GM18508 (cell line): ENCODE results near the gene MKRN3.

Experiments
- ATAC-seq: cut with Tn5 transposase; IDR thresholded peaks from one replicate; pipeline ENCODE4 v1.9.1; 2021; ENCODE audit warnings: moderate number of reproducible peaks; ENCODE audit not compliant: insufficient read depth, unreplicated experiment

The MKRN3 gene

DNA sequence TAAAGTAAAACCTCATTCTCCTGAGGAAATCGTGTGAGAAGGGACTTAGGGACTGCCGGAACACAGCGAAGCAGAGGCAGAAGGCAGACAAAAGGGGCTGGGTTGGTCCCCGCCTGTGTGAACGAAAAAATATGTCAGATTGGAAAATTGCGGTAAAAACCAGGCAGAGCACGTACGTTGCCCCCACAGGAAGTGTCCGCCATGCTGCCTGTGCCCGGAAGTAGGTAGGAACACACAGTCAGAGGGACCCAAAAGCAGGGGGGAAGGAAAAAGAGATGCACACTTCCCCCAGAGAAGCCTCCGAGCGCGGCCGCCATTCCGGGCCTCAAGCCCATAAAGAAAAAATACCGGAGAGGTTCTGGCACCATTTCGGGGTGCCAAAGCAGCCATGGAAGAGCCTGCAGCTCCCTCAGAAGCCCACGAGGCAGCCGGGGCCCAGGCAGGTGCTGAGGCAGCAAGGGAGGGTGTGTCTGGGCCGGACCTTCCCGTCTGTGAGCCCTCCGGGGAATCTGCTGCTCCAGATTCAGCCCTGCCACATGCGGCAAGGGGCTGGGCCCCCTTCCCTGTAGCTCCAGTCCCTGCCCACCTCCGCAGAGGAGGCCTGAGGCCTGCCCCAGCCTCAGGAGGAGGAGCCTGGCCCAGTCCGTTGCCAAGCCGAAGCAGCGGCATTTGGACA is at the start of gene MKRN3:
Gene MKRN3, plus strand, starts transcription at position 280 of the 676 bp plus-strand sequence. Its CDS starts 109 bp downstream, at position 389.
- ATAC-seq, result peak; percentile 36

DNA sequence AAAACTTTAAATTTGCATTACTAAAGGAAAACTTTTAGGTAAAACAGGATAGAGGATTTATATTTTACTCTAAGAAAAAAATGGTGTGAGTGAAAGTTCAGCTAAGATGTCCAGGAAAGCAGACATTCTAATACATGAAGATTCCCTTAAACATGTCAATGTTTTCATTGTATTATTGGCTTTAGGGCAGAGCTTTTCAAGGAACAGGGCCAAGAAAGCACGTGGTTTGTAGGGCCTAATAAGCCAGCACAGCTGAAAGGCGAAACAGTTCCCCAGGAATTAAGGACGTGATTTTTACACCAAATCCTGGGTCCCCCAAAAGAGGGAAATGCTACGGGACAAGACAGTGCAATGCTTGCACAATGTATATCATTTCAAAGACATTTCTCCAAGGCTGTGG is 48.6 kb upstream of the MKRN3 start:
- ATAC-seq, result no peak

DNA sequence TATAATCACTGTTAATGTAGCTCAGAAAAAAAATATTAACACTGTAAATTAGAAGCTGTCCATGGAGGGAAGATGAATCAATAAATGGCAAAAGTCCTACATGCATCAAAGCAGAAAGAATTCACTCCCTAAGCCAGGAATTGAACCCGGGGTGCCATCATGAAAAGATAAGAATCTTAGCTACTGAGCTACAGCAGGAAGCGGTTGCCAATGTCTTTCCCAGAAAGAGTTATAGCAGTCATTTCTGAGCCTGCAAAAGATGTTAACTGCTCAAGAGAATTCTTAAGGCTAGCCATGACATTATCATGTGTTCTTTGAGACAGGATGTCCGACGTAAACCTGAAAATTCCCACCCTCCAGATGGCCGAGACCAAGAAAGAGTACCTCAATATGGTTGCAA is 47.4 kb upstream of the MKRN3 start:
- no peak for ATAC-seq

DNA sequence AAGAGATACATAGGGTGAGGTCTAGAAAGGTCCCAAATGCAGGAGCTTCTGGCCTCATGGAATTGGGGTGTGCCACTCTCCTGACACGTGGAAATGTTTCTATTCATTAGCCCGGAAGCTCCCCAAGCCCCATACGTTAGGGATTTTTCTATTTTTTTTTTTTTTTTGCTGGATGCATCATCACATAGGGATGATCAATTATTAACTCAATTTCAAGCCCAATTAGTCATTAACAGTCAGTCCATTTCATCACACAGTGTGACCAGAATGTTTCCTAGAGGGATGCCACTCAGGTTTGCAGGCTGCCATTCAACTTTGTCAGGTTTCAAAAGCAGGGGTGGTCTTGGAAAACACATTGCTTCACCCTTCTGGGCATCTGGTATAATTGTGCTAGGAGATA is 40.7 kb upstream of the MKRN3 start:
- no peak for ATAC-seq

DNA sequence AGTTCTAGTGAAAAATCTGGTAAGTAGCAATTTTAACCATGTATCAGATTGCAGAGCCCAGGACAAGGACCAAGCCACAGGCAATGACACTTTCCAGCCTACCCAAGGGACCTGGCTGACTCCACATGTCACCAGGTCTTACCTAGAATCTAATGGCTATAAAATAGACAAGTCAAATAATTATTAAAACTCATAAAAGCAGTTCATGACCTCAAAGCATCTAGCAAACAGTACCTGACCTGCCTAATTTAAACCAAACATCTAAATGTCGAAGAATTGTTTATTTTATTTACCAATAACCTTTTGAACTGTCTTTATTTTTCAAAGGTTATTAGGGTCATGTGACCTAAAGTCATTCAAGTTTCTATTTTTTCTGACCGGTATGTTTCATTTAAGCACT is 35.6 kb upstream of the MKRN3 start:
- ATAC-seq, result no peak

DNA sequence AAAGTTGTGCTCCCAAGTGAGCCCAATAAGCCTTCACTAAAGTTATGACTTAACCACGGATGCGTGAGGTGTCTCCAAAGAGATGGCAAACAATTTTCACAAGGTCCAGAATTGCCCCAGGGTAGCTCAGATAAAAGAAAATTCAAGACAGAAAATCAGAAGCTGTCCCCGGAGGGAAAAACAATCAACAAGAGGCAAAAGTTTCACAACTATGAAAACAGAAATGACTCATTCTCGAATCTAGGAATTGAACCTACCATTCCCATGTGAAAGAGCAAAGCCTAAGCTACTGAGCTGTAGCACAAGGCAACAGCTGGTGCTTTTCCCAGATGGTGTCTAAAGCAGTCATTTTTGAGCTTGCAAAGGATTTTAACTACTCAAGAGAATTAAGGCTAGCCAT is 33.5 kb upstream of the MKRN3 start:
- ATAC-seq, result no peak

DNA sequence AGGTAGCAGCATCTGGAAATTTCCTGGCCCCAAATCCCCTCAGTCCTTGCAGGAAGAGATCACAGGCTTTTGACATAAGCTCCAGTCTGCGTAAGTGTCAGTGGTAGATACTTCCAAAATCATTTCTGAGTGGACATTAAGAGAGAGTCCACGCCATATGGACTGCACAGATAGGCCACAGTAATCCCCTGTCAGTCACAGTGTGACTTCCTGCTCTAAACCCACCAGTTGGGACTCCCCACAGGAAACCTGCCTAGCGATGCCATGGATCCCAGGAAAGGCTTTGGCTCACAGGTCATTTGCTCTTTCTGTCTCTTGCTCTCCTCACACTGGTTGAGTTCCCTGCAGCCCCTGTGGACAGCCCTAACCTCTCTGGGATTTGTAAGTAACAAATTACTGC is 28.8 kb upstream of the MKRN3 start:
- no peak for ATAC-seq

DNA sequence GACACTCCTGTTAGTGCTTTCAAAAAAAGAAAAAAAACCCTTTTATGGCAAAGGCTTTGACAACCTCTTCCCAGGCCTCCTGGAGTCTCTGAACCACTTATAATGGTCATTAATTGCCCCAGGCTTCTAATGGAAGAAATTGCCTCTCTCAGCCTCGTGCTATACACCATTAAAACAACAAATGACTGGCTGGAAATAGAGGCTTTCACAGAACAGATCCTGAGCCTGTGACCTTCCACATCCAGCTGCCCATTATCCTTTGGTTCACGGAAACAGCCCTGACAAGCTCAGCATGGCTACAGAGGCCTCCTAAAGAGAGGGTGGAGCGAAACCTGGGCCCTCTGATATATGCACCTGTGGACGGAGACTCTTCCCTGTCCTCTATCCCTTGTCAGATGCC is 26.8 kb upstream of the MKRN3 start:
- no peak for ATAC-seq

DNA sequence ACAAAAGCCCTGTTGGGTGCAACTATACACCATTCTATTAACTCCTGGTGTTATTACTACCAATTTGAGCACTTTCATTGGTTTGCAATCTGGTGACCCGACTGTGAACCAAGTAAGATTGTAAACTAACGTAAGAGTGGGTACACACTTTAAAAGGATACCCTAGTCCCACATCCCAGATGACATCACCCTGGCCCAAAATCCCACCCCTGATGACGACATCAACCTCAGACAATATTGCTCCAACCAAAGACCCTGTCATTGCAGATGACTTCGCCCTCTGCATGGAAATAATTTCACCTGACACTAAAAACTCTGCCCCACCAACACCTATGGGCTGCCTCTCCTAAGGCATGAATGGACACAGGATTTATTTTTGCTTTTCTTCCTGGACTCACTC is 25.6 kb upstream of the MKRN3 start:
- no peak for ATAC-seq

DNA sequence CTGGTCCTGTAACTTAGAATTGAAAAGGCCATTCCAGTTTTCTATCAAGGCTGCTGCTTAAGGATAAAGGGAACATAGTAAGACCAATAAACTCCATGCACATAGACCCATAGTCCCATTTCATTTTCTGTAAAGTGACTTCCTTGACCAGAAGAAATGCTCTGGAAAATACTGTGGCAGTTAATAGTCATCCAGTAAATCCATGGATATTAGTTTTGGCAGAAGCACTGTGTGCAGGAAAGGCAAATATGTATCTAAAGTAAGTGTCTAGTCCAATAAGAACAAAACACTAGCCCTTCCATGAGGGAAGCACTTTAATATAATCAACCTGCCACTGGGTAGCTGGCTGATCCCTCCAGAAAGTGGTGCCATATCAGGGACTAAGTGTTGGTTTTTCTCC is 19.3 kb upstream of the MKRN3 start:
- ATAC-seq, result no peak

DNA sequence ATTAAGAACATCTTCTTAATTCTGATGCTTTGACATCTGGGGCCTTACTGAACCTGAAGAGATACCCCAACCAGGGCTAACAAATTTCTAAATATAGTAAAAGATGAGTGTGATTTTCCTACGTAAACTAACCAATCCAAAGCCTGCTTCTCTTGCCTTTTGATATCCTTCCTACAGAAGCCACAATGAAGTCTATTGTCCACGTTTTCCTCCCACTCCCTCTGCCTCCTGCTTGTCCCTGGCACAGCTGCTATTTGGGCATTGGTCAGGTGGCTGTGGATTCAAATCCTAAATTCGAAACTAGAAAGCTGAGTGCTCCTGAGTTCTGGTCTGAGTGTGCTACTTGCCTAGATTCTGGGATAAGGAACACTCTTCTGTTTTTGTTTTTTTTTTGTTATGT is 17.4 kb upstream of the MKRN3 start:
- ATAC-seq, result no peak

DNA sequence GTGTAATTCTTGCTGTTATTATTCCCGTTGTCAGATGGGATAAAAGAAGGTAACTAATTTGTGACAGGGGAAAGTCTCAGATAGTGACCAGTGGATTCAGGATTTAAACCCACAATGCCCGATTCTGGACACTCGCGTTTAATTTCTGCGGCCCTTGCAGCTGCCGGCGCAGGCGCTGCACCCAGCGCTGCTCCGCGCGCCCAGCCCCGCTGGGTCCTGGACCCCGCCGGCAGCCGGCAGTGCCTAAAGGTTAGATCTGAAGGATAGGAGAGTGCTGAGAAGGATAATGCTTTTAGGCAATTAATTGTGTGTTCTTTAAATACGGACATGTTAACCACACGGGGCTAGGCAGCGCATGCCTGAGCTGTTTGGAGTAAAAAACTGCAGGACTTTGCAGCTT is 3.6 kb upstream of the MKRN3 start:
- no peak for ATAC-seq

DNA sequence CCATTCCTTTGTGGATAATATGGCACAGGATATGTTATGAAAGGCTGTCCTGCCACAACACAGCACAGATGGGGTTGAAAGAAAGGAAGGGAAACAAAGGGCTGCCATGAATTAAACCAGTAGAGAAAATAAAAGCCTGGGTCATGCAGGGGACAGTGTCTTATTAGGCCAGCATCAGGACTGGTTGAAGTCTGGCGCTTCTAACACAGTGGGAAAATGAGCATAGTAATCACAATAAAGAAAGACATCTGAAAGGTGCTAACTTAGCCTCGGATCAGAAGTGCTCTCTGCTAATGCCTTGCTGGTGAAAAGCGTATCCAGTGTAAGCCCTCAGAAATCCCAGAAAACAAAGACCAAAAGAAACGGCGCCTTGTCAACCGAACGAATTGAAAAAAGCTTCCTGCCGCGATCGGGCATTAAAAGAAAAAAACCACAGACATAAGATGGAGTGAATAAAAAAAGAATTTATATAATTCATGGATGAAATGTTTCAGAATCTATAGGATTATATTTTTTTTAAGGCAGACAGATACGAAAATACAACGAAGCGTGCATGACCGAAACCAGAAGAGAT is 566 bp upstream of the MKRN3 start:
- no peak for ATAC-seq

DNA sequence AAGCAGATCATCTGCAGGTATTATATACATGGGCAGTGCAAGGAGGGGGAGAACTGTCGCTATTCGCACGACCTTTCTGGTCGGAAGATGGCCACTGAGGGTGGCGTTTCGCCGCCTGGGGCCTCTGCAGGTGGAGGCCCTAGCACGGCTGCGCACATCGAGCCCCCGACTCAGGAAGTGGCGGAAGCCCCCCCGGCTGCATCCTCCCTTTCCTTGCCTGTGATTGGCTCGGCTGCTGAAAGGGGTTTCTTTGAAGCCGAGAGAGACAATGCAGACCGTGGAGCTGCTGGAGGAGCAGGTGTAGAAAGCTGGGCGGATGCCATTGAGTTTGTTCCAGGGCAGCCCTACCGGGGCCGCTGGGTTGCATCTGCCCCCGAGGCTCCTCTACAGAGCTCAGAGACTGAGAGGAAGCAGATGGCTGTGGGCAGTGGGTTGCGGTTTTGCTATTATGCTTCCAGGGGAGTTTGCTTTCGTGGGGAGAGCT is 639 bp downstream of the MKRN3 start:
- ATAC-seq, result peak; percentile 28

DNA sequence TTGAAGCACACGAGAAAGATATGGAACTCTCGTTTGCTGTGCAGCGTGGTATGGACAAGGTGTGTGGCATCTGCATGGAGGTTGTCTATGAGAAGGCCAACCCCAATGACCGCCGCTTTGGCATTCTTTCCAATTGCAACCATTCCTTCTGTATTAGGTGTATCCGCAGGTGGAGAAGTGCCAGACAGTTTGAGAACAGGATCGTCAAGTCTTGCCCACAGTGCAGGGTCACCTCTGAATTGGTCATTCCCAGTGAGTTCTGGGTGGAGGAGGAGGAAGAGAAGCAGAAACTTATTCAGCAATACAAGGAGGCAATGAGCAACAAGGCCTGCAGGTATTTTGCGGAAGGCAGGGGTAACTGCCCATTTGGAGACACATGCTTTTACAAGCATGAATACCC is 1.2 kb downstream of the MKRN3 start:
- no peak for ATAC-seq

DNA sequence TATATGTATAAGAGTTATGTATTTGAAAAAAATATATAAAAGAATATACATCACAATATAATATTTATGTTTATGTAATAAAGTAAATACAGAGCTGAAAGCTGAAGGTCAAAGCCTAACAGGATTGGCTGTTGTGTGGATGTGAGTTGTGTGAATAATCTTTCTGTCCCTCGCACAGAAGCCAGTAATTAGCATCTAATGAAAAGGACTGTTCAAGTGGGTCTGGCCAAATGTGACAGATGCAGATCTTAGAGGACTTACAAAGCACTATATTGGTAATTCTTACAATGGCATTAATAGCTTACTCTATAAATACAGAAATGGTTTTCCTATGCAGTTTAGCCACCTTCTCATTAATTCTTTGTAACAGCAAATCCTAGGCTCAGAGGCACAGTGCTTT is 2.4 kb downstream of the MKRN3 start:
- no peak for ATAC-seq

DNA sequence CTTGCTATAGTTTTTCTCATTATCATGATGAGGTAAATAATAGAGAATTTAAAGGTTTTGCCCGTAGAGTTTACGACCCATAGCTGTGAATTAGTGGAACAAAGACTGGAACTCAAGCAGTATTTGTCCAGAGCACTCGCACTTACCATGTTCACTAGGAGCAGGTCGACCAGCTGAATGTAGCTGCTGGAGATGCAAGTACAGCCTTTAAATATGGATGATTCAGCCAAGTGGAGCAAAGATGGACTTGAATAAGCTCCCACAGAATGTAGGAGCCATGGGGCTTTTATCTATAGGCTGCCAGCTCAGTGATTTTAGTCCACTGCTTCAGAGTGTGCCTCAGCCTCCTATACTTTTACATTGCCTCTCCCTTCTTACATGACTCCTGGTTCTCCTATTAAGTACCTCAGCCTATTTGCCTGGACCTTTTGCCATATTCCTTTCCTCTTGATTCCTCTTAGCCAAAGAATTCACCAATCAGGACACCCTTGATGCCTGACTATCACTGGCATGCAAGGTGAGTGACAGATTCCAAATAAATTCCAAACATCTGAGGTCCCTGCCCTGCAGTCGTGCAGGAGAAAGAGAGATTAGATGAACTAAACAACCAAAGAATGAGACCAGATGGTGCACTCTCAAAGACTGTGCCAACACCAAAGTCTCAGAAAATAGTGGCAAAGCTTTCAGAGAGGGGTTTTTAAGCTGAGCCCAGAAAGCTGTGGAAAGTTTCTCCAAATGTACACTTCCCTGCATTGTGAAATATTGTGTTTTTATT is 3.9 kb downstream of the MKRN3 start:
- ATAC-seq, result no peak

DNA sequence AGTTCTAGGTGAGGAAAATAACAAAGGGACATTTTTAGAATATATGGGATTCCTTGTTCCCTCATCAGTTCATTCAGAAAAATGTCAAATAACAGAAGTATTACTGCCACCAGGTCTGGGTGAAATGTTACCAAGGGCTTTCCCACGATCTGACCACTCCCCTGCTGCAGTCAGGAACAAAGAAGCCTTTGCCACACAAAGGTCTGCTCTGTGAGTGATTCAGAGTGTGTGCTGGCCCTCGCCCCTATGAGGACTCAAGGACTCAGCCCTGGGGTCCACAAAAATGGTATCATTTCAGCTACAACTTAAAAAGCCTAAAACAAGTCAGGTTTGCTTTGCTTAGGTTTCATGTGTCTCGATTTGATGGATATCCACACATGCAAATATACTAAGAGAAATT is 5.0 kb downstream of the MKRN3 start:
- ATAC-seq, result no peak

DNA sequence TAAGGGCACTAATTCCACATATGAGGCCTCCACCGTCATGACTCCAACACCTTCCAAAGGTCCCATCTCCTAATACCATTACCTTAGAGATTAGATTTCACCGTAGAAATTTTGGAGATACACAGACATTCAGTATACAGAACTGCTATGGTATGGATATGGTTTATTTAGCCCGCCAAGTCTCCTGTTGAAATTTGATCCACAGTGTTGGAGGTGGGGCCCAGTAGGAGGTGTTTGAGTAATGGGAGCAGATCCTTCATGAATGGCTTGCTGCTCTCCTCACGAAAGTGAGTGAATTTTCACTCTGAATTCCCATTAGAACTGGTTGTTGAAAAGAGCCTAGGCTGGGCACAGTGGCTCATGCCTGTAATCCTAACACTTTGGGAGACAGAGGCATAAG is 7.4 kb downstream of the MKRN3 start:
- ATAC-seq, result no peak

DNA sequence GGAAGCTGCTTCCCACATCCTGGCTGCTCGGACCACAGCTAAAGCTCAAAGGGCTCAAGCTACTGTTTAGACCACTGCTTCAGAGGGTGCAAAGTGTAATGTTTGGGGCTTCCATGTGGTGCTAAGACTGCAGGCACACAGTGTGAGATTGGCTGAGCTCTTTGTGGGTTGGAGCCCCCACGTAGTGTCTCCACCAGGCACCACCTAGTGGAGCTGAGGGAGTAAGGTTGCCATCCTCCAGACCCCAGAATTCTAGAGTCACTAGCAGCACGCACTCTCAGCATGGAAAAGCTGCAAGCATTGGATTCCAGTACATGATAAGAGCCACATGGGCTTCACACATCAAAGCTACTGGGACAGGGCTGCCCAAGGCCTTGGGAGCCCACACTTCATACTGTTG is 9.3 kb downstream of the MKRN3 start:
- no peak for ATAC-seq

DNA sequence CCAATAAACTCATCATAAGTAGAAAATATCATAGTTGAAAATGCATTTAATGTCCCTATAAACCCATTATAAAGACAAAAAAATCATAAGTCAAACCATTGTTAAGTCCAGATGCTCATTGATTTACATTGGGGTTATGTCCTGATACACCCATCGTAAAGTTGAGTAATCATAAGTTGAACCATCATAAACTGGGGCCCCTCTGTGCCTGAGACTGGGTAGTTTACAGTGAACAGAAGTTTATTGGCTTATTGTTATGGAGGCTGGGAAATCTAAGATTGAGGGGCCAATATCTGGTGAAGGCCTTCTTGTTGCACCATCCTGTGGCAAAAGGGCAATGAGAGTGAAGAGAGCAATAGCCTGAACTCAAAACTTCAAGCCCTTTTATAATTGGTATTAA is 10.6 kb downstream of the MKRN3 start:
- no peak for ATAC-seq
